Neural cell (in vitro differentiated cells): ENCODE measurements around the gene CD24. TPM values are rescaled to one million over a fixed set of nuclear protein-coding genes. Genes with fewer than 3 reads are reported as not detected.

Experiments
- H2AFZ ChIP-seq: fragments of 200-600, 300-800 bp; sonication (generic), shearing (Covaris generic); 2 replicates; pipeline ENCODE4 v1.6.0; 2014; ENCODE audit warnings: low read depth, mild to moderate bottlenecking, antibody characterized with exemption, low read length, moderate library complexity
- H3F3A ChIP-seq: fragments of 200-600 bp; shearing (Covaris generic); 2 replicates; pipeline ENCODE4 v1.6.1; 2016; ENCODE audit warnings: mild to moderate bottlenecking, moderate library complexity, mixed read lengths, antibody characterized with exemption, low read length; ENCODE audit not compliant: insufficient read depth, poor library complexity, severe bottlenecking
- H3K27ac ChIP-seq: fragments of 200-600, 300-800 bp; sonication (generic), shearing (Covaris generic); 2 replicates; pipeline ENCODE4 v1.5.1; 2014; ENCODE audit warnings: mild to moderate bottlenecking, low read length, moderate library complexity
- H3K27me3 ChIP-seq: fragments of 300-800, 200-600 bp; sonication (generic), shearing (Covaris generic); 2 replicates; pipeline ENCODE4 v1.6.0; 2014; ENCODE audit warnings: mild to moderate bottlenecking, low read depth, low read length, moderate library complexity; ENCODE audit not compliant: insufficient read depth
- H3K36me3 ChIP-seq: fragments of 300-800, 200-600 bp; sonication (generic), shearing (Covaris generic); 2 replicates; pipeline ENCODE4 v1.5.1; 2014; ENCODE audit warnings: mild to moderate bottlenecking, antibody characterized with exemption, low read length, moderate library complexity; ENCODE audit not compliant: insufficient read depth
- H3K4me2 ChIP-seq: fragments of 300-800, 200-600 bp; sonication (generic), shearing (Covaris generic); 2 replicates; pipeline ENCODE4 v1.6.0; 2014; ENCODE audit warnings: mild to moderate bottlenecking, low read length
- H3K4me3 ChIP-seq: fragments of 300-800, 200-600 bp; sonication (generic), shearing (Covaris generic); 2 replicates; pipeline ENCODE4 v1.5.1; 2014; ENCODE audit warnings: mild to moderate bottlenecking, low read length, moderate library complexity
- H3K79me2 ChIP-seq: fragments of 200-600 bp; shearing (Covaris generic); replicated peaks from 2 replicates; pipeline ENCODE4 v1.6.0; 2014; ENCODE audit warnings: mild to moderate bottlenecking, low read length, moderate library complexity; ENCODE audit not compliant: insufficient read depth
- H3K9ac ChIP-seq: fragments of 300-800, 200-600 bp; sonication (generic), shearing (Covaris generic); 2 replicates; pipeline ENCODE4 v1.6.1; 2016; ENCODE audit warnings: mild to moderate bottlenecking, low read length, mixed read lengths
- H3K9me2 ChIP-seq: fragments of 200-600 bp; shearing (Covaris generic); 2 replicates; pipeline ENCODE4 v1.6.1; 2016; ENCODE audit warnings: mild to moderate bottlenecking, low read length, mixed read lengths; ENCODE audit not compliant: insufficient read depth
- H3K9me3 ChIP-seq: fragments of 200-600, 300-800 bp; sonication (generic), shearing (Covaris generic); 2 replicates; pipeline ENCODE4 v1.6.1; 2016; ENCODE audit warnings: mild to moderate bottlenecking, mixed run types, low read length, moderate library complexity, mixed read lengths
- H4K20me1 ChIP-seq: fragments of 200-600 bp; shearing (Covaris generic); 2 replicates; pipeline ENCODE4 v1.6.1; 2016; ENCODE audit warnings: mild to moderate bottlenecking, mixed run types; ENCODE audit not compliant: insufficient read depth
- EP300 ChIP-seq: fragments of 450-650 bp; conservative IDR thresholded peaks from 2 replicates; pipeline ENCODE4 v1.6.1; 2014; ENCODE audit warnings: antibody characterized with exemption, mild to moderate bottlenecking, moderate library complexity; ENCODE audit not compliant: poor library complexity, severe bottlenecking
- EZH2 ChIP-seq: fragments of 200-600, 300-800 bp; shearing (Covaris generic), sonication (generic); IDR thresholded peaks from 2 replicates; pipeline ENCODE4 v1.6.1; 2014; ENCODE audit warnings: antibody characterized with exemption, low read length, borderline replicate concordance, mild to moderate bottlenecking; ENCODE audit not compliant: insufficient read depth, poor library complexity, severe bottlenecking
- MXI1 ChIP-seq: fragments of 450-650 bp; conservative IDR thresholded peaks from 2 replicates; pipeline ENCODE4 v1.6.1; 2014; ENCODE audit warnings: antibody characterized with exemption, mild to moderate bottlenecking; ENCODE audit not compliant: poor library complexity, severe bottlenecking
- POLR2AphosphoS5 ChIP-seq: IDR thresholded peaks from 2 replicates; pipeline ENCODE4 v1.6.1; 2012
- RAD21 ChIP-seq: fragments of 450-650 bp; conservative IDR thresholded peaks from 2 replicates; pipeline ENCODE4 v1.6.1; 2014; ENCODE audit warnings: antibody characterized with exemption, mild to moderate bottlenecking, moderate library complexity
- SMC3 ChIP-seq: fragments of 450-650 bp; conservative IDR thresholded peaks from 2 replicates; pipeline ENCODE4 v1.6.1; 2014; ENCODE audit warnings: antibody characterized with exemption, mild to moderate bottlenecking, moderate library complexity; ENCODE audit not compliant: poor library complexity
- TAF1 ChIP-seq: IDR thresholded peaks from 2 replicates; pipeline ENCODE4 v1.6.1; 2012; ENCODE audit warnings: low read depth
- polyA plus RNA-seq: library from polyadenylated mRNA; depleted of rRNA; stranded (reverse); fragments of >200 nt; gene quantifications from 2 replicates; pipeline ENCODE4 v1.2.3, GENCODE V29; 2014
- TF ChIP-seq, protein P1 (sequence below): fragments of 450-650 bp; IDR thresholded peaks from 2 replicates; pipeline ENCODE4 v1.5.1; 2014; ENCODE audit warnings: antibody characterized with exemption, mild to moderate bottlenecking, moderate library complexity; ENCODE audit not compliant: poor library complexity, severe bottlenecking
- TF ChIP-seq, protein P2 (sequence below): IDR thresholded peaks from 2 replicates; pipeline ENCODE4 v1.6.1; 2012; ENCODE audit warnings: borderline replicate concordance

CD24 gene
- polyA plus RNA-seq, 1 donor from 2014 or later = 2,264 TPM

DNA sequence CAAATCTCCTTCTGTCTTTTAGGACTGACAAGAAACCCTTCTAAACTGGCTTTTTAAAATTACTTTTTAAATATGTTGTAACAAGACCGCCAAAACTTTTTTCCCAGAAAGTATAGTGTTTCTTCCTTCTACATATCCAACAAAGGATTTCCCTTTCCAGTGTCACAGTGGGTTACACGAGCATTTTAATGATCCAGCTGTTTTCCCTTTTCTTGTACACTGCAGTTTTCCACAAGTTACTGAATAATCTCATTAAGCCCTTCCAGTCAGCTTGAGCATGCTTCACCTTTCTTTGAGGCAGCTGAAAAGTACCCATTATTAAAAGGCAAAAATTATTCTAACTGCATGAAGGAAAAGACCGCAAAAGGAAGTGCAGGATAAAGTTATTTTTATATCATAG, 48.6 kb downstream of the CD24 start:
- TF ChIP-seq POLR2AphosphoS5 (no peak), EP300 (no peak), SMC3 (no peak), TAF1 (no peak), RAD21 (no peak)
- TF ChIP-seq, protein P1, sequence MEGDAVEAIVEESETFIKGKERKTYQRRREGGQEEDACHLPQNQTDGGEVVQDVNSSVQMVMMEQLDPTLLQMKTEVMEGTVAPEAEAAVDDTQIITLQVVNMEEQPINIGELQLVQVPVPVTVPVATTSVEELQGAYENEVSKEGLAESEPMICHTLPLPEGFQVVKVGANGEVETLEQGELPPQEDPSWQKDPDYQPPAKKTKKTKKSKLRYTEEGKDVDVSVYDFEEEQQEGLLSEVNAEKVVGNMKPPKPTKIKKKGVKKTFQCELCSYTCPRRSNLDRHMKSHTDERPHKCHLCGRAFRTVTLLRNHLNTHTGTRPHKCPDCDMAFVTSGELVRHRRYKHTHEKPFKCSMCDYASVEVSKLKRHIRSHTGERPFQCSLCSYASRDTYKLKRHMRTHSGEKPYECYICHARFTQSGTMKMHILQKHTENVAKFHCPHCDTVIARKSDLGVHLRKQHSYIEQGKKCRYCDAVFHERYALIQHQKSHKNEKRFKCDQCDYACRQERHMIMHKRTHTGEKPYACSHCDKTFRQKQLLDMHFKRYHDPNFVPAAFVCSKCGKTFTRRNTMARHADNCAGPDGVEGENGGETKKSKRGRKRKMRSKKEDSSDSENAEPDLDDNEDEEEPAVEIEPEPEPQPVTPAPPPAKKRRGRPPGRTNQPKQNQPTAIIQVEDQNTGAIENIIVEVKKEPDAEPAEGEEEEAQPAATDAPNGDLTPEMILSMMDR = no peak

DNA sequence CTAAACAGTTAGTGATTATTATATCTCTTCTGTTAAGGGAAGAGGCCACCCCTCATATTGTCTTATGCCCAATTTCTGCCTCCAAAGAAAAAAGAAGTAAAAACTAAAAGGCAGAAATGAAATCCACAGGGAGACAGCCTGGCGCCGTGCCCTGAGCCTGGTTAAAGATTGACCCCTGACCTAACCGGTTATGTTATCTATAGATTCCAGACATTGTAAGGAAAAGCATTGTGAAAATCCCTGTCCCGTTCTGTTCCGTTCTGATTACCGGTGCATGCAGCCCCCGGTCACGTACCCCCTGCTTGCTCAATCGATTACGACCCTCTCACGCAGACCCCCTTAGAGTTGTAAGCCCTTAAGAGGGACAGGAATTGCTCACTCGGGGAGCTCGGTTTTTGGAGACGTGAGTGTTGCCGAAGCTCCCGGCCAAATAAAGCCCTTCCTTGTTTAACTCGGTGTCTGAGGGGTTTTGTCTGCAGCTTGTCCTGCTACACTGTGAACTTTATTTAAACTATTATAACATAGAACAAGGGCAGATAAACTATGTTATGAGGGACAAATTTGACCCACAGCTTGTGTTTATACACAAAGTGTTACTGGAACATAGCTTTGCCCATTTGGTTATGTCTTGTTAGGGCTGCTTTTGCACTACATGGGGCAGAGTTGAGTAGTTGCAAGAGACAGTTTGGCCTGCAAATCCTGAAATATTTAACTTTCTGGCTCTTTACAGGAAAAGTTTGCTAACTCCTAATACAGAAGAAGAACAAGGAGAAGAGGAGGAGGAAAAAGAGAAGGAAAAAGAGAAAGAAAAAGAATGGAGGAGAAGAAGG, 49.6 kb downstream of the CD24 start:
- H3K79me2 ChIP-seq = no peaks in the 10 kb centered on the region
- no peak overlapping the region for H3K4me2 ChIP-seq
- no peaks in the 10 kb centered on the region for H3F3A ChIP-seq
- no peaks in the 10 kb centered on the region for H3K9me2 ChIP-seq
- H3K36me3 ChIP-seq = no peaks in the 10 kb centered on the region
- H3K27me3 ChIP-seq = no peaks in the 10 kb centered on the region
- TF ChIP-seq MXI1 (no peak), RAD21 (no peak), EZH2 (no peak), EP300 (no peak), SMC3 (no peak)
- TF ChIP-seq, protein P1 = no peak
- TF ChIP-seq, protein P2, sequence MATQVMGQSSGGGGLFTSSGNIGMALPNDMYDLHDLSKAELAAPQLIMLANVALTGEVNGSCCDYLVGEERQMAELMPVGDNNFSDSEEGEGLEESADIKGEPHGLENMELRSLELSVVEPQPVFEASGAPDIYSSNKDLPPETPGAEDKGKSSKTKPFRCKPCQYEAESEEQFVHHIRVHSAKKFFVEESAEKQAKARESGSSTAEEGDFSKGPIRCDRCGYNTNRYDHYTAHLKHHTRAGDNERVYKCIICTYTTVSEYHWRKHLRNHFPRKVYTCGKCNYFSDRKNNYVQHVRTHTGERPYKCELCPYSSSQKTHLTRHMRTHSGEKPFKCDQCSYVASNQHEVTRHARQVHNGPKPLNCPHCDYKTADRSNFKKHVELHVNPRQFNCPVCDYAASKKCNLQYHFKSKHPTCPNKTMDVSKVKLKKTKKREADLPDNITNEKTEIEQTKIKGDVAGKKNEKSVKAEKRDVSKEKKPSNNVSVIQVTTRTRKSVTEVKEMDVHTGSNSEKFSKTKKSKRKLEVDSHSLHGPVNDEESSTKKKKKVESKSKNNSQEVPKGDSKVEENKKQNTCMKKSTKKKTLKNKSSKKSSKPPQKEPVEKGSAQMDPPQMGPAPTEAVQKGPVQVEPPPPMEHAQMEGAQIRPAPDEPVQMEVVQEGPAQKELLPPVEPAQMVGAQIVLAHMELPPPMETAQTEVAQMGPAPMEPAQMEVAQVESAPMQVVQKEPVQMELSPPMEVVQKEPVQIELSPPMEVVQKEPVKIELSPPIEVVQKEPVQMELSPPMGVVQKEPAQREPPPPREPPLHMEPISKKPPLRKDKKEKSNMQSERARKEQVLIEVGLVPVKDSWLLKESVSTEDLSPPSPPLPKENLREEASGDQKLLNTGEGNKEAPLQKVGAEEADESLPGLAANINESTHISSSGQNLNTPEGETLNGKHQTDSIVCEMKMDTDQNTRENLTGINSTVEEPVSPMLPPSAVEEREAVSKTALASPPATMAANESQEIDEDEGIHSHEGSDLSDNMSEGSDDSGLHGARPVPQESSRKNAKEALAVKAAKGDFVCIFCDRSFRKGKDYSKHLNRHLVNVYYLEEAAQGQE = no peak
- H3K9me3 ChIP-seq = no peaks in the 10 kb centered on the region
- no peak overlapping the region for H2AFZ ChIP-seq
- no peaks in the 10 kb centered on the region for H4K20me1 ChIP-seq
- H3K4me3 ChIP-seq = no peak overlapping the region
- H3K27ac ChIP-seq = no peak overlapping the region
- H3K9ac ChIP-seq = no peak overlapping the region

More for the DNA sequence above, 48.6 kb downstream of the CD24 start:
- no peaks in the 10 kb centered on the region for H3K36me3 ChIP-seq
- H3K9me3 ChIP-seq = no peaks in the 10 kb centered on the region
- H3K9me2 ChIP-seq = no peaks in the 10 kb centered on the region
- H3K27me3 ChIP-seq = no peaks in the 10 kb centered on the region
- H2AFZ ChIP-seq = no peak overlapping the region
- H3K27ac ChIP-seq = no peak overlapping the region
- no peak overlapping the region for H3K4me3 ChIP-seq
- H4K20me1 ChIP-seq = no peaks in the 10 kb centered on the region
- H3K4me2 ChIP-seq = no peak overlapping the region
- H3F3A ChIP-seq = no peaks in the 10 kb centered on the region
- no peaks in the 10 kb centered on the region for H3K79me2 ChIP-seq
- H3K9ac ChIP-seq = no peak overlapping the region
